ENCODE measurements around the gene MTA1. TPM values are rescaled to one million over a fixed set of nuclear protein-coding genes. Genes with fewer than 3 reads are reported as not detected.

MTA1 gene
- total and polyA plus RNA-seq, 12 donors, result 11.8 to 270 (median 59.5) TPM

- Histone ChIP-seq H3K27me3 (no peaks in the 10 kb centered on the region), H3K9me3 (replicated peaks in 1 of 3) (no peaks in the 10 kb centered on the region), H3K27ac (no peak overlapping the region), H3K4me1 (replicated peaks in 1 of 2) (no peaks in the 10 kb centered on the region), H3K4me3 (no peak overlapping the region), H3K36me3 (replicated peaks in 1 of 2) (peaks cover 0 to 4% of the 10 kb centered on the region in 2 donors)
- WGBS, 4 donors, result 81 to 92% (median 90%) methylated on average over 13 to 23 of the region's 23 CpGs
- TF ChIP-seq POLR2A (IDR thresholded peaks at IDR 0.05), result no peak
- TF ChIP-seq CTCF (IDR thresholded peaks at IDR 0.05), result no peak
- intact Hi-C loops (cut with DNase I), result no loop called here
- peak in 1 of 7 donors; percentile 18 for DNase-seq
These were observed 28.1 kb upstream of the MTA1 start for GRCh38 chr14:105391541-105391940.

GRCh38 chr14:105392131-105393090 is 27.2 kb upstream of the MTA1 start:
- H3K4me3 ChIP-seq, result no peak overlapping the region
- no peak overlapping the region for H3K27ac ChIP-seq
- peak in 1 of 7 donors; percentile 18 for DNase-seq
- intact Hi-C loops (cut with DNase I), result no loop called here
- H3K4me1 ChIP-seq (replicated peaks in 1 of 2), result peaks cover 0 to under 1% of the 10 kb centered on the region in 2 donors
- 91 to 95% (median 94%) methylated on average over 17 to 40 of the region's 40 CpGs for WGBS, 4 donors
- H3K9me3 ChIP-seq (replicated peaks in 1 of 3), result no peaks in the 10 kb centered on the region
- no peak for TF ChIP-seq CTCF (IDR thresholded peaks at IDR 0.05)
- no peak for TF ChIP-seq POLR2A (IDR thresholded peaks at IDR 0.05)
- H3K27me3 ChIP-seq, result no peaks in the 10 kb centered on the region
- no peaks in the 10 kb centered on the region for H3K36me3 ChIP-seq (replicated peaks in 1 of 2)

GRCh38 chr14:105393151-105393550 is 26.5 kb upstream of the MTA1 start:
- WGBS, 4 donors, result 93 to 97% (median 95%) methylated on average over 12 to 14 of the region's 14 CpGs
- H3K27ac ChIP-seq, result no peak overlapping the region
- H3K36me3 ChIP-seq (replicated peaks in 1 of 2), result no peaks in the 10 kb centered on the region
- no peaks in the 10 kb centered on the region for H3K9me3 ChIP-seq (replicated peaks in 1 of 3)
- H3K4me1 ChIP-seq (replicated peaks in 1 of 2), result peaks cover 6% of the 10 kb centered on the region in 2 donors
- no peaks in the 10 kb centered on the region for H3K27me3 ChIP-seq
- DNase-seq, result no peak
- intact Hi-C loops (cut with DNase I), result no loop called here
- no peak for TF ChIP-seq POLR2A (IDR thresholded peaks at IDR 0.05)
- no peak for TF ChIP-seq CTCF (IDR thresholded peaks at IDR 0.05)
- H3K4me3 ChIP-seq, result no peak overlapping the region

- no peaks in the 10 kb centered on the region for H3K9me3 ChIP-seq (replicated peaks in 1 of 3)
- no peak for DNase-seq
- intact Hi-C loops (cut with DNase I), result no loop called here
- no peaks in the 10 kb centered on the region for H3K36me3 ChIP-seq (replicated peaks in 1 of 2)
- H3K27ac ChIP-seq, result no peak overlapping the region
- no peaks in the 10 kb centered on the region for H3K27me3 ChIP-seq
- H3K4me3 ChIP-seq, result no peak overlapping the region
- H3K4me1 ChIP-seq (replicated peaks in 1 of 2), result peaks cover 17 to 19% of the 10 kb centered on the region in 2 donors
- no peak for TF ChIP-seq POLR2A (IDR thresholded peaks at IDR 0.05)
- TF ChIP-seq CTCF (IDR thresholded peaks at IDR 0.05), result no peak
- 84 to 88% (median 86%) methylated on average over 23 to 25 of the region's 25 CpGs for WGBS, 4 donors
These were observed 24.7 kb upstream of the MTA1 start for GRCh38 chr14:105394714-105395537.

All from adrenal gland (tissue), 12 donors.